ENCODE data around the gene CNP. TPM values are rescaled to one million over a fixed set of nuclear protein-coding genes. Genes with fewer than 3 reads are reported as not detected.
A peak's percentile ranks its signal among the peaks of the same experiment; 100 is the strongest.

CNP gene
- total RNA-seq, 1 donor from 2014 or later: 24.9 TPM

- Histone ChIP-seq H3K4me3 (peak overlapping the region; percentile 98), H3K27me3 (ENCODE audit: low read depth) (no peaks in the 10 kb centered on the region), H3K4me1 (peaks cover 56% of the 10 kb centered on the region), H3K9me3 (replicated peaks) (no peaks in the 10 kb centered on the region), H3K36me3 (peaks cover 43% of the 10 kb centered on the region), H3K27ac (replicated peaks) (no peak overlapping the region)
- intact Hi-C loops (cut with micrococcal nuclease): no loop called here
- TF ChIP-seq, protein P1, sequence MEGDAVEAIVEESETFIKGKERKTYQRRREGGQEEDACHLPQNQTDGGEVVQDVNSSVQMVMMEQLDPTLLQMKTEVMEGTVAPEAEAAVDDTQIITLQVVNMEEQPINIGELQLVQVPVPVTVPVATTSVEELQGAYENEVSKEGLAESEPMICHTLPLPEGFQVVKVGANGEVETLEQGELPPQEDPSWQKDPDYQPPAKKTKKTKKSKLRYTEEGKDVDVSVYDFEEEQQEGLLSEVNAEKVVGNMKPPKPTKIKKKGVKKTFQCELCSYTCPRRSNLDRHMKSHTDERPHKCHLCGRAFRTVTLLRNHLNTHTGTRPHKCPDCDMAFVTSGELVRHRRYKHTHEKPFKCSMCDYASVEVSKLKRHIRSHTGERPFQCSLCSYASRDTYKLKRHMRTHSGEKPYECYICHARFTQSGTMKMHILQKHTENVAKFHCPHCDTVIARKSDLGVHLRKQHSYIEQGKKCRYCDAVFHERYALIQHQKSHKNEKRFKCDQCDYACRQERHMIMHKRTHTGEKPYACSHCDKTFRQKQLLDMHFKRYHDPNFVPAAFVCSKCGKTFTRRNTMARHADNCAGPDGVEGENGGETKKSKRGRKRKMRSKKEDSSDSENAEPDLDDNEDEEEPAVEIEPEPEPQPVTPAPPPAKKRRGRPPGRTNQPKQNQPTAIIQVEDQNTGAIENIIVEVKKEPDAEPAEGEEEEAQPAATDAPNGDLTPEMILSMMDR (IDR thresholded peaks at IDR 0.05; ENCODE audit: borderline replicate concordance): no peak
- no peak for DNase-seq
Observed at GRCh38 chr17:41968676-41969075, 2.1 kb downstream of the CNP start.

DNA sequence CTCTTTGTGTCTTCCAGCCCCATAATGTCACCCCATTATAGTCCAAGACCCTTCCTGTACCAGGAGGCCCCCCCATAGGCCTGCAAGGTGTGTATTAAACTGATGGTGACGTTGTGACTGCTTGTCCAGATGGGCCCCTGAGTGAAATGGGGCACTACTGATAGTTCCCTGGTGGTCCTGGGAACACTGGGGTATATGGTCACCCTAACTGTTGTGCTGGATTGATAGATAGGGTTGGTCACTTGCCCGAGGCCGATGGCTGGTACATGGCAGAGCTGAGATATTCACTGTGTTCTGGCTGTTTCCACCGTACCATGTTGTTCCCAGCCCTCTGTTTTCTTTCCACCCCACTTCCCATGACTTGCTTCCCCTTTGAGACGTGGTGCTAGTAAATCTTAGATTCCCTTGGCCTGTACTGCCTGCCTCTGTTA lies 4.3 kb downstream of the CNP start:
- Histone ChIP-seq H3K4me1 (peaks cover 60% of the 10 kb centered on the region), H3K27ac (replicated peaks) (no peak overlapping the region), H3K36me3 (peaks cover 66% of the 10 kb centered on the region), H3K4me3 (no peak overlapping the region), H3K9me3 (replicated peaks) (no peaks in the 10 kb centered on the region), H3K27me3 (ENCODE audit: low read depth) (no peaks in the 10 kb centered on the region)
- TF ChIP-seq, protein P1 (IDR thresholded peaks at IDR 0.05; ENCODE audit: borderline replicate concordance): no peak
- DNase-seq: no peak
- intact Hi-C loops (cut with micrococcal nuclease): no loop called here

- TF ChIP-seq, protein P1 (IDR thresholded peaks at IDR 0.05; ENCODE audit: borderline replicate concordance): no peak
- DNase-seq: no peak
- peaks cover 76% of the 10 kb centered on the region for H3K36me3 ChIP-seq
- no peaks in the 10 kb centered on the region for H3K9me3 ChIP-seq (replicated peaks)
- intact Hi-C loops (cut with micrococcal nuclease): no loop called here
- no peak overlapping the region for H3K4me3 ChIP-seq
- H3K27ac ChIP-seq (replicated peaks): peak overlapping the region; percentile 72
- H3K4me1 ChIP-seq: peaks cover 53% of the 10 kb centered on the region
- H3K27me3 ChIP-seq (ENCODE audit: low read depth): no peaks in the 10 kb centered on the region
Observed at GRCh38 chr17:41971721-41972523, 5.3 kb downstream of the CNP start.

GRCh38 chr17:41972571-41973407 lies 6.2 kb downstream of the CNP start:
- no peaks in the 10 kb centered on the region for H3K9me3 ChIP-seq (replicated peaks)
- peak overlapping the region; percentile 72 for H3K27ac ChIP-seq (replicated peaks)
- intact Hi-C loops (cut with micrococcal nuclease): no loop called here
- TF ChIP-seq, protein P1 (IDR thresholded peaks at IDR 0.05; ENCODE audit: borderline replicate concordance): no peak
- no peaks in the 10 kb centered on the region for H3K27me3 ChIP-seq (ENCODE audit: low read depth)
- H3K4me3 ChIP-seq: peak overlapping the region; percentile 16
- peaks cover 84% of the 10 kb centered on the region for H3K36me3 ChIP-seq
- peak; percentile 50 for DNase-seq
- peaks cover 44% of the 10 kb centered on the region for H3K4me1 ChIP-seq

GRCh38 chr17:41973408-41973811 lies 6.8 kb downstream of the CNP start:
- peaks cover 38% of the 10 kb centered on the region for H3K4me1 ChIP-seq
- no peaks in the 10 kb centered on the region for H3K27me3 ChIP-seq (ENCODE audit: low read depth)
- H3K9me3 ChIP-seq (replicated peaks): no peaks in the 10 kb centered on the region
- peak overlapping the region; percentile 16 for H3K4me3 ChIP-seq
- intact Hi-C loops (cut with micrococcal nuclease): no loop called here
- TF ChIP-seq, protein P1 (IDR thresholded peaks at IDR 0.05; ENCODE audit: borderline replicate concordance): no peak
- peaks cover 86% of the 10 kb centered on the region for H3K36me3 ChIP-seq
- H3K27ac ChIP-seq (replicated peaks): peak overlapping the region; percentile 72
- DNase-seq: no peak
